GM19193 (cell line): ENCODE measurements around the gene NXF1.

Experiments used
- POLR2A ChIP-seq: IDR thresholded peaks from 4 replicates; pipeline ENCODE4 v1.6.1; 2011; ENCODE audit not compliant: insufficient read depth, insufficient read length; ENCODE audit errors: extremely low read depth

The NXF1 gene

GRCh38 chr11:62805076-62805892, at the start of gene NXF1:
Gene NXF1, minus strand, starts transcription at chr11:62805440. Its CDS starts 84 bp downstream, at chr11:62805356.
- TF ChIP-seq POLR2A = peak; percentile 100

- TF ChIP-seq POLR2A = peak; percentile 31
Measured at GRCh38 chr11:62854013-62854824, 49.0 kb upstream of the NXF1 start.

GRCh38 chr11:62853279-62853965, 48.2 kb upstream of the NXF1 start:
- no peak for TF ChIP-seq POLR2A

- peak; percentile 22 for TF ChIP-seq POLR2A
Measured at GRCh38 chr11:62852523-62853188, 47.4 kb upstream of the NXF1 start.

DNA sequence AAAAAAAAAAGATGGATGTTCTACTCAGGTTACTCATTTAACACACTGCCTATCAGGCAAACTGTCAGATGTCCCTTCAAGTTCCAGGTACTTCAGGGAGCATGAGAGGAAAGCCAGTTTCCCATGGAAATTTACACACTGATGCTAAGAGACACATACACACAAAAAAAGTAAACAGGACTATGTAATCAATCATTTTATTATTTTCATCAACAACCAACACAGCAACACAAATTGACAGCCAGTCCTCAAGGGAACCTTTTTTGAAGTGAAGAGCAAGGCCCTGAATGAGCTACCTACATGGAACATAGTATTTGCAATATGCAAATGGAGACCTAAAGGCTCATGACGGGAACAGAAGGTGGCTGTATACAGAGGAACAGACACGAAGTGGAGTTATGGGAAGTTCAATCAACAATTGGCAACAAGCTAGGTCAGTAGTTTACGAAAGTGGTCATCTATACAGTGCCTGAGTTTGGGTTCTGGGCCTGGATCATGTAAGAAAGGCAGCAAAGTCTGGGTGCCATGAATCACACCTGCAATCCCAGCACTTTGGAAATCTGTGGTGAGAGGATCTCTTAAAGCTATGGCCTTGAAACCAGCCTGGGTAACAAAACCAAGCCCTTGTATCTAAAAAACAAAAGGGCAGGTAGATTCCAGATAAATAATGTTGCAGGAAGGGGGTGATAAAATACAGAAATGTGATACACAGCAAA, 46.7 kb upstream of the NXF1 start:
- no peak for TF ChIP-seq POLR2A

- peak; percentile 79 for TF ChIP-seq POLR2A
Measured at GRCh38 chr11:62850911-62851806, 45.9 kb upstream of the NXF1 start.

- no peak for TF ChIP-seq POLR2A
Measured at GRCh38 chr11:62847767-62848314, 42.6 kb upstream of the NXF1 start.

DNA sequence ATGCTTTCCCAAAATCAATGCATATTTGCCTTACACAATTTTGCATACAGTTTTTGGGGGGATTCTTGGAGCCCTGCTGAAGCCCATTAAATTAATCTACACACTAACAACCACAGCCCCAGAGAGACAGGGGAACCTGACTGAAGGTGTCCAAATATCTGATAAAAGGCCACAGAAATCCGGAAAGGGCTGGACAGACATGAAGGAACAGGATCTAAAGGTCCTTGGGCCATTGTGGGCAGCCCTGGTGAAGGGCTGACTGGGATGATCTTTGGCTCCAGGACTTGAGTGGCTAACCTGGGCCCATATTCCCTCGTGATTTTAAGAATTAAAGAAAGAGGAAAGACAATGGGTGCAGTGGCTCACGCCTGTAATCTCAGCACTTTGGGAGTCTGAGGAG, 40.9 kb upstream of the NXF1 start:
- TF ChIP-seq POLR2A = no peak

GRCh38 chr11:62844154-62844553, 38.9 kb upstream of the NXF1 start:
- no peak for TF ChIP-seq POLR2A

DNA sequence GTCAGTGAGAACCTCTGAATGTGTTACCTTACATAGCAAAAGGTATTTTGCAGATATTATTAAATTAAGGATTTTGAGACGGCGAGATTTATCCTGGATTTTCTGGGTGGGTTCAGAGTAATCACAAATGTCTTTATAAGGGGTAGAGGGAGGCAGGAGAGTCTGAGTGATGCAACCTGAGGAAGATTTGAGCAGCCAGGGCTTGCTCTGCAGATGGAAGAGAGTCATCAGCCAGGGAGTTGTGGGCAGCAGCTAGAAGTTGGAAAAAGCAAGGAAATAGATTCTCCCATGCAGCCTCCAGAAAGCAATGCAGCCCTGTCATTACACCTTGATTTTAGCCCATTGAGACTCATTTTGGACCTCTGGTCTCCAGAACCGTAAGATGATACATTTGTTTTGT, 38.2 kb upstream of the NXF1 start:
- TF ChIP-seq POLR2A = no peak

- TF ChIP-seq POLR2A = no peak
Measured at GRCh38 chr11:62842171-62842741, 37.0 kb upstream of the NXF1 start.

DNA sequence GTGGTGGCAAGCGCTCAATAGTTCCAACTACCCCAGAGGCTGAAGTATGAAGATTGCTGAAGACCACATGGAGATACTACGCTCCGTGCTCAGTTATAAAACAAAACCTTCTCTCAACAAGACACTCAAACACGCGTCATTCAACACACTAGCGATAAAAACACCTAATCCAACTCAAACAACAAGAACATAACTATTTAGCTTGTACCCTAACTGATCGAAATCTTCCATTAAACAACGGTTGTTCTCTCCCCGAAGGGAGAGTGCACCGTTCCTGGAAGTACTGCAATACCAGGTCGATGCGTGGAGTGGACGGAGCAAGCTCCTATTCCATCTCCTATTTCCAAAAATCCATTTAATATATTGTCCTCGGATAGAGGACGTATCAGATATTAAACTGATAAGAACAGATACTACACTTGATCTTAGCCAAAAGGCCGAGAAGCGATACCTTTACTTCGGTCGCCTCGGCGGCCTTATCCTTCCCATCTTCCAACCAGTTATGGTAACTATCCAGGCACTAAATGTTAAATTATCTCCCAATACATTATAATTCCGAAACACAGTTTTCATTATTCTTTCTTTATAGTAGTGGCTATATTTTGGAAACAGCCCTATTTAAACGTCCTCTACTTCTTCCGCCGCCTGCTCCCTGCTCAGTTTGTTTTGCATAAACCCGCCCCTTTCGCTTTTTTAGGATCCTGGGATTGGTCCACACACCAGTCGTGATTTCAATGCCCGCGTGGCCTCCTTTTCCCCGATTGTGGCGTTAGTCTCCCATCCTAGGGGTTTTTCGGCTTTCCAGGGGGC, 36.3 kb upstream of the NXF1 start:
- TF ChIP-seq POLR2A = peak; percentile 98
